Hepatic stellate cell (primary cell): ENCODE results near the gene SYT14.
A peak's percentile ranks its signal among the peaks of the same experiment; 100 is the strongest.
"Not testable (repeated sequence)": the region's sequence is repeated elsewhere in the genome, so short reads cannot be mapped to it uniquely, and the experiment has no call there.

Experiments used
- DNase-seq: peaks from one replicate; pipeline ENCODE4 v3.0.0; 2011; ENCODE audit warnings: low spot score

SYT14 gene

GRCh38 chr1:210123383-210123782, 185.4 kb downstream of the SYT14 start:
- DNase-seq: no peak

GRCh38 chr1:210123924-210124589, 186.0 kb downstream of the SYT14 start:
- peak; percentile 37 for DNase-seq

GRCh38 chr1:210124736-210125135, 186.7 kb downstream of the SYT14 start:
- DNase-seq: no peak

DNA sequence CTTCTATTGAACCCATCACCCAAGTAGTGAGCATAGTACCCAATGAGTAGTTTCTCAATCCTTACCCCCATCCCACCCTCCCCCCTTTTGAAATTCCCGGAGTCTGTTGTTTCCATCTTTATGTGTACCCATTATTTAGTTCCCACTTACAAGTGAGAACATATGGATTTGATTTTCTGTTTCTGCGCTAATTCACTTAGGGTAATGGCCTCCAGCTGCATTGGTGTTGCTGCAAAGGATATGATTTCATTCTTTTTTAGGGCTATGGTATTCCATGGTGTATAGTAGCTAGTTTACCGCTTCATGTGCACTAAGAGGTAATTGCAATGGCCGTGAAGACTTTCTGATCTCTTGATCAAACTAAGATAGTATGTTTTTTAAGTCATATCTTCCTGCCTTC, 187.1 kb downstream of the SYT14 start:
- DNase-seq: no peak

- DNase-seq: no peak
Measured at GRCh38 chr1:210129092-210129491, 191.1 kb downstream of the SYT14 start.

GRCh38 chr1:210129759-210130158, 191.7 kb downstream of the SYT14 start:
- no peak for DNase-seq

GRCh38 chr1:210132582-210132981, 194.6 kb downstream of the SYT14 start:
- DNase-seq: peak; percentile 8

DNA sequence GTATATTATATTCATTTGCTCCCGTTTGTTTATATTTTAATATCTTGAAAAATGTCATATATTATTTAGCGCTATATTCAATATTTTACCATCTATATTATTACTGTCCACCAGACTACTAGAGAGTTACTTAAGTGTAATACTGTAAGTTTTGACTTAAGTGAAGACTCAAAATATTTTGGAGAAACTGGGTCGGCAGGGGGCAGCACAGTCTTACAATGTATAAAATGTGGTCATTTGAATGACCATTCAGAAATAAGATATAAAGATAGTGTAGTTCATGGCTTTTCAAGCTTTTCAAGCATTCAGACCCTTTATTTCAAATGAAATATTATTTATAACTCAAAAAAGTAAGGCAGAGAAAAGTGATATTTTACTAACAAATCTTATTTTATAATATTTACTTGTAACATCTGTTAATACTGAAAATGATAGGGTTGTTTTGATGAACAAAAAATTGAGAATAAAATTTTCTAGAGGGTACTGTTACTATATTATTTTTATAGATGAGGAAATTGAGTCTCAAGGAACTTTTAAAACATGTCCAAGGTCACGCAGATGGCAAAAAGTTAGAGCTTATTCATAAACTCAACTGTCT, 205.5 kb downstream of the SYT14 start:
- peak; percentile 20 for DNase-seq

GRCh38 chr1:210144736-210145135, 206.7 kb downstream of the SYT14 start:
- DNase-seq: no peak

DNA sequence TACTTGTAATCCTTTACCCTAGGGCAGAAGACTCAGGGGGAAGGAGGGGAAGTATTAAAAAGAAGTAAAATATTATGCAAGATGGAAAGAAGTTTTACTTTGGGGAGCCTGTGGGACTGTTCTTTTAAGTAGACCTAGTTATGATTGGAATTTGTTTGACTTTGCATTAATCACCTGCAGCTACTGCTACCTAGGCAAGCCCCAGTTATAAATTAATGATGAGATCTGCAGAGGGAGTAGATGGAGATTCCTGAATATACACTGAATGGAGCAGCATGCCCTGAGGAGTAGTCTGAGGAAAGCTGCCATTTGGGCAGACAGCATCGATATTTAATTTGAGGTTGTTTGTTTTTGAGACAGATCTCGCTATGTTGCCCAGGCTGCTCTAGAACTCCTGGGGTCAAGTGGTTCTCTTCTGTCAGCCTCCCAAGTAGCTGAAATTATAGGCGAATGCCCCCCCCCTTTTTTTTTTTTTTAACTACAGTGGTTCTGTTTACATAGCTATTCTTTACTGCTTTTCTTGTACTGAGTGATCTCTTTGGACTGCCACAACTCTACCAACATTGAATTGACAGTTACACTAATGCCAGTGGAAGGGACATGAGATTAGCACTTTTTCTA, 213.1 kb downstream of the SYT14 start:
- DNase-seq: no peak

- no peak for DNase-seq
Measured at GRCh38 chr1:210159211-210159610, 221.2 kb downstream of the SYT14 start.

GRCh38 chr1:210170220-210170619, 232.2 kb downstream of the SYT14 start:
- DNase-seq: no peak

GRCh38 chr1:210174133-210174532, 236.1 kb downstream of the SYT14 start:
- no peak for DNase-seq

DNA sequence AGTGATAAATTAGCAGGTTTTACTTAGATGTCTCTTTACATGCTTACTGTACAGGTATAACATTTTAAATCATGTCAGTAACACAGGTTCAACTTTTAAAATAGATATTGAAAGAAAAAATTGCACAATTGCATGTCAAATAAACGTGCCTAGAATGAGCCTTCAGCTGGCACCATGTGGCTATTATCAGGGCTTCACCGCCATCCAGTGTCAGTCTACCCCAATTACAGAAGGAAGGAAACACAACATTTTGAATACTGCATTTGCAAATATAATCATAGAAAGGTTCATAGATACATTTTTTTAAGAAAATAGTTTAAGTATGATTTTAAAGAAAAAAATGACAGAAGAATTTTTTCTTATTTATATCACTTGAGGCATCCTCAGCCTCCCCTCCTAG, 247.0 kb downstream of the SYT14 start:
- DNase-seq: no peak

GRCh38 chr1:210187849-210188606, 250.0 kb downstream of the SYT14 start:
- not testable (repeated sequence) for DNase-seq

- no peak for DNase-seq
Measured at GRCh38 chr1:210189426-210189825, 251.4 kb downstream of the SYT14 start.

DNA sequence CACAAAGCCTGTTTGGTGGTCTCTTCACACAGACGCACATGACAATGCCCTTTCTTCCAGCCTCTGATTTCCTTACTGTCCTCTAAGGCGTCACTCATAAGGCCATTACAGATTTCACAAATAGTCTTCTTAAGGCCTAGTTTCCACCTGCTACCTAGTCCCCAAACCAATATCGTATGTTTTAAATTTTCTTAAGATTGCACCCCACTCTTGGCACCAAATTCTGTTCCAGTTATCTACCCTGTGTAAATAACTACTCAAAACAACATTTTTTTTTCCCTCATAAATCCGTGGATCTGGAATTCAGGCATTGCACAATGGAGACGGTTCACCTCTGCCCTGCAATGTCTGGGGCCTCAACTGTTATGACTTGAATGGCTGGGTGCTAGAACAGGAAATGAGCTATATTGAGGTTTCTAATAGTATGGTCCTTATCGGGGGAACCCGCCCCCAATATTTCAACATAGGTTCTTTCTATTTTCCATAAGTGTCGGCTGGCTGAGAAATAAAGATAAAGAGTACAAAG, 257.7 kb downstream of the SYT14 start:
- DNase-seq: no peak

DNA sequence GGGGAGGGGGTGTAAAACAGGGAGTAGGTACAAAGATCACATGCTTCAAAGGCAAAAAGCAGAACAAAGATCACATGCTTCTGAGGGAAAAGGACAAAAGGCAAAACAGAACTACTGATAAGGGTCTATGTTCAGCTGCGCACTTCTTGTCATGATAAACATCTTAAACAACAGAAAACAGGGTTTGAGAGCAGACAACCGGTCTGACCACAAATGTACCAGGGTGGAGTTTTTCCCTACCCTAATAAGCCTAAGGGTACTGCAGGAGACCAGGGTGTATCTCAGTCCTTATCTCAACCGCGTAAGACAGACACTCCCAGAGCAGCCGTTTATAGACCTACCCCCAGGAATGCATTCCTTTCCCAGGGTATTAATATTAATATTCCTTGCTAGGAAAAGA, 258.2 kb downstream of the SYT14 start:
- not testable (repeated sequence) for DNase-seq

DNA sequence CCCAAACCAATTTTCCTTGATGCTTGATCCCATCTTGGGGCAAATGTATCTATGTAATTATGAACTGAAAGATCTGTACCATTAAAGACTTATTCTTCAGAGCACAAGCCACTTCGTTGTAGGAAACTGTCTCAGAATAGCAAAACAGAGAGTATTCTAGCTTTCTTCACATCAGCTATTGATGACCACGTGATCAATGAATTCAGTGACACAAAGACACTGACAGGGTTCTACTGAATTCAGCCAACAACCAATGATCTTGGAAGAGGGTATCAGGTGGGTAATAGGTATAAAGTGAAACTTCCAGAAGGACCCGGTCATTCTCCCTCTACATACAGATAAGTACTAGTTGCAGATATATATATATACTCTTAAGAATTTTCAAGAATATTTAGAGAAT, 260.8 kb downstream of the SYT14 start:
- DNase-seq: no peak

- no peak for DNase-seq
Measured at GRCh38 chr1:210200124-210200736, 262.2 kb downstream of the SYT14 start.

DNA sequence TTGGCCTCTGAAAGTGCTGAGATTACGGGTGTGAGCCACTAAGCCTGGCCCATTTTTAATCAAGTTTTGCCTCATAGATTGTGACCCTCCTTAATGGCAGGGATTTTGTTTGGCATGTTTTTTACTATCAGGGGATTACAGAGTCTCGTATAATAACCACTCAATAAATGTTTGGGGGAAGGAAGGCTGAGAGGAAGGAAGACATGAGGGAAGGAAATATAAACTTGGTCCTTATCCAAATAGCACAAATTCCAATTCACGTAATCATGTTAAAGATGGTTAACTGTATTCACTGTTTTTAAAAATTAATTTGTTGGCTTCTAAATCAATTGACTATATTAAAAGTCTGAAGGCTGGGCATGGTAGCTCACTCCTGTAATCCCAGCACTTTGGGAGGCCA, 263.7 kb downstream of the SYT14 start:
- DNase-seq: peak; percentile 12
